ENCODE measurements around the gene PPARD. TPM values are rescaled to one million over a fixed set of nuclear protein-coding genes. Genes with fewer than 3 reads are reported as not detected.

Gene PPARD
- total RNA-seq (10 to 100 TPM in 3 of 5 donors, 1 to 10 TPM in 2; 2.6 to 34.6 (median 10.5) TPM), polyA plus RNA-seq (10 to 100 TPM; 13.8 to 33.1 (median 22.0) TPM)
- long read RNA-seq, donor 1: 0 reads
- long read RNA-seq, donor 2, partial matches to known transcripts: 6 of 8 reads
- long read RNA-seq, donor 2, other reads (novel, unspliced or antisense): 0 of 8 reads
- long read RNA-seq, donor 3: 0 reads
- long read RNA-seq, donor 4: 0 reads
- long read RNA-seq, donor 5, partial matches to known transcripts: 0 of 1 reads
- long read RNA-seq, donor 5, other reads (novel, unspliced or antisense): 0 of 1 reads
- long read RNA-seq, donor 6, transcript PPARD-203 (8 exons, 3,747 nt): major isoform, 8 of 8 reads
- long read RNA-seq, donor 6, partial matches to known transcripts: 0 of 8 reads
- long read RNA-seq, donor 6, other reads (novel, unspliced or antisense): 0 of 8 reads
- long read RNA-seq, donor 7: 0 reads
- long read RNA-seq, donor 8, partial matches to known transcripts: 7 of 8 reads
- long read RNA-seq, donor 8, other reads (novel, unspliced or antisense): 0 of 8 reads
- long read RNA-seq, donor 9, partial matches to known transcripts: 16 of 17 reads
- long read RNA-seq, donor 9, other reads (novel, unspliced or antisense): 0 of 17 reads
- long read RNA-seq, donor 10, partial matches to known transcripts: 0 of 2 reads
- long read RNA-seq, donor 10, other reads (novel, unspliced or antisense): 0 of 2 reads

DNA sequence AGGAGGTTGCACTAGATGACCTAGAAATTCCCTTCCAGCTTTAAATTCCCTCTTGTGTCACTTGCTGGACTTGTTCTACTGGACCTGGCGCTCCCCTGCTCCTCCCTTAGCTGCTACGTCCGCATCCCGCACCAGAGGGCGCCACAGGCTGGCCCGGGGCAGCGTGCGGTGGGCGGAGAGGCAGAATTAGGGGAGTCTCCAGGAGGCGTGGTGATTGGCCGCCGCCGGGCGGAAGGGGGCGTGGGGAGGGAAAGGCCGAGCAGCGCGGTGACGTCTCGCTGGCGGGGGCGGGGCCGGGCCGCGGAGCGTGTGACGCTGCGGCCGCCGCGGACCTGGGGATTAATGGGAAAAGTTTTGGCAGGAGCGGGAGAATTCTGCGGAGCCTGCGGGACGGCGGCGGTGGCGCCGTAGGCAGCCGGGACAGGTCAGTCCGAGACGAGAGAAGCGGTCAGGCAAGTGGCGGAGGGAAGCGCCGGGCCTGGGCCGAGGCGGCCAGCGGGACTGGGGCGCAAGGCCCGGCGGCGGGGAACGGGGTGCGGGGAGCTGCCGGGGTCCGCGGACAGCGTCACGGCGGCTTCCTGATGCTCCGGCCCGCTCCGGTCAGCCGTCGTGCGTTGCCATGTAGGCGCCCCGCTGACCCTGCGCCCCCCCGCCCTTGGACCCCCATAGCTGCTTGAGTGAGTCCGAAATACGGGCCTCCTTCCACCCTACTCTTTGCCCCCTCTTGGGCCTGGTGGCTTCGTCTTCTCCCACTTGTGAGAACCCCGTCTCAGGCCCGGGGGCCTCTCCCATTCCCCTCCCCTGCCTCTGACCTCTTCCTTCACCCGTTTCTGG, at the start of gene PPARD:
PPARD (plus strand) TSS at position 301 of the 834 bp plus-strand sequence. CDS start 68,530 bp downstream, outside the sequence.
- intact Hi-C loops (cut with DNase I; ENCODE audit: low total_unique reads): loop anchor here (5.0 kb wide), 1 partner anchor 110 kb away; the partner anchor contains the start of gene FANCE
- Histone ChIP-seq H3K27me3 (no peaks in the 10 kb centered on the region), H3K9me3 (no peaks in the 10 kb centered on the region), H3K36me3 (peaks cover 3 to 26% (median 17%) of the 10 kb centered on the region in 4 donors), H3K4me3 (peak within 1 kb of the TSS; percentile 71 to 91 (median 81)), H3K27ac (peak within 1 kb of the TSS; percentile 91 to 98 (median 93)), H3K4me1 (peaks cover 8 to 47% (median 34%) of the 10 kb centered on the region in 4 donors)
- DNase-seq: peak; percentile 99
- 0 to 1% (median 0%) methylated on average over 14 to 77 of the region's 77 CpGs for WGBS, 5 donors
- TF ChIP-seq, protein P1, sequence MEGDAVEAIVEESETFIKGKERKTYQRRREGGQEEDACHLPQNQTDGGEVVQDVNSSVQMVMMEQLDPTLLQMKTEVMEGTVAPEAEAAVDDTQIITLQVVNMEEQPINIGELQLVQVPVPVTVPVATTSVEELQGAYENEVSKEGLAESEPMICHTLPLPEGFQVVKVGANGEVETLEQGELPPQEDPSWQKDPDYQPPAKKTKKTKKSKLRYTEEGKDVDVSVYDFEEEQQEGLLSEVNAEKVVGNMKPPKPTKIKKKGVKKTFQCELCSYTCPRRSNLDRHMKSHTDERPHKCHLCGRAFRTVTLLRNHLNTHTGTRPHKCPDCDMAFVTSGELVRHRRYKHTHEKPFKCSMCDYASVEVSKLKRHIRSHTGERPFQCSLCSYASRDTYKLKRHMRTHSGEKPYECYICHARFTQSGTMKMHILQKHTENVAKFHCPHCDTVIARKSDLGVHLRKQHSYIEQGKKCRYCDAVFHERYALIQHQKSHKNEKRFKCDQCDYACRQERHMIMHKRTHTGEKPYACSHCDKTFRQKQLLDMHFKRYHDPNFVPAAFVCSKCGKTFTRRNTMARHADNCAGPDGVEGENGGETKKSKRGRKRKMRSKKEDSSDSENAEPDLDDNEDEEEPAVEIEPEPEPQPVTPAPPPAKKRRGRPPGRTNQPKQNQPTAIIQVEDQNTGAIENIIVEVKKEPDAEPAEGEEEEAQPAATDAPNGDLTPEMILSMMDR (IDR thresholded peaks at IDR 0.05): peak in 6 of 7 experiments; percentile 37 to 100 (median 96)
- peak; percentile 59 to 92 (median 84) for TF ChIP-seq POLR2AphosphoS5 (IDR thresholded peaks at IDR 0.05)
- TF ChIP-seq EP300 (IDR thresholded peaks at IDR 0.05): no peak
- TF ChIP-seq POLR2A (IDR thresholded peaks at IDR 0.05): no peak

DNA sequence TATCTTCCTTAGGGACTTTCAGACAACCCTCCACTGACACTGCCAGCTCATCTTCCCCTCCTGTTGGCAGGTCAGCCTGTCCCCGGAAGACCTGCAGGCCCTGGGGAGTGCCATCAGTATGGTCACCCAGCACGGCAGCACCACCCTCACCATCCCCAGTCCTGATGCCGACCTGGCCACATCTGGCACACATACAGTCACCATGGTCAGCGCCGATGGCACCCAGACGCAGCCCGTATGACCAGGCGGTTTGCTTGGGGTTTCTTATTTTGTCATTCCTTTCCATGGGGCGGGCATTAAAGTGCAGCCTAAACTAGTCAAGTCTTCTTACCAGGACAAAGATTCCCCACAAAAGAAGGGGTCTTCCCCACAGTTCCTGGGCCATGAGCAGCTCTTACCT, 48.7 kb upstream of the PPARD start:
- intact Hi-C loops (cut with DNase I; ENCODE audit: low total_unique reads): no loop called here
- Histone ChIP-seq H3K9me3 (no peaks in the 10 kb centered on the region), H3K36me3 (peaks cover 50 to 80% (median 73%) of the 10 kb centered on the region in 4 donors), H3K4me3 (no peak overlapping the region), H3K27ac (no peak overlapping the region), H3K4me1 (peaks cover 6 to 21% (median 16%) of the 10 kb centered on the region in 4 donors), H3K27me3 (no peaks in the 10 kb centered on the region)
- 86 to 92% (median 91%) methylated on average over 9 of the region's 9 CpGs for WGBS, 5 donors
- TF ChIP-seq EP300 (IDR thresholded peaks at IDR 0.05) (no peak), POLR2AphosphoS5 (IDR thresholded peaks at IDR 0.05) (no peak), POLR2A (IDR thresholded peaks at IDR 0.05) (no peak)
- DNase-seq: no peak

DNA sequence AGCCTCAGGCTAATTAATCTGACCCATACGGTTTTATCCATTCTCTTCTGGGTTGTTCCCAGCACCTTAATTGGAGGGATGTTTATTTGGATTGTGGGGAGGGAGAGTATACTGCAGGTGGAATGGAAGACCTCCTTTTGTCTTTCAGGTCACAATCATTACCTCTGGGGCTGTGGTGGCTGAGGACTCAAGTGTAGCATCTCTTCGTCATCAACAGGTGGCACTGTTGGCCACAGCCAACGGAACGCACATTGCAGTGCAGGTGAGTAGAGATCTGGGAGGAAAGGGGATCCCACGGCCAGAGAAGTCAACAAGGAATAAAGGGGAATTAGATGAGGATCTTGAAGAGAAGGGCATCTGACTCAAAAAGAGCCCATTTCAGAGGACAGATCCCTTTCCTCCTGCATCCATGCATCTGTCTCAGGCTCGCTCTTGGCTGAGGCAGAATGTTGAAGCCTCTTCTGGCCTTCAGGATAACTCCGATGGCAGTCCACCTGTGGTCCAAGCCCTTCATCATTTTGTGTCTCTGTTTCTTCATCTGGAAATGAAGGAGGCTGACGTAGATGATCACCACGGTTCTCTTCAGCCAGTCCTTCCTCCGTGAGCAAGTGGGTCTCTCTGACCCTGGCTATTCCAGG, 47.9 kb upstream of the PPARD start:
- no peak overlapping the region for H3K27ac ChIP-seq
- DNase-seq: peak; percentile 56 to 80
- intact Hi-C loops (cut with DNase I; ENCODE audit: low total_unique reads): no loop called here
- WGBS, 5 donors: 53 to 66% (median 56%) methylated on average over 10 of the region's 10 CpGs
- peaks cover 45 to 73% (median 66%) of the 10 kb centered on the region in 4 donors for H3K36me3 ChIP-seq
- TF ChIP-seq, protein P1 (IDR thresholded peaks at IDR 0.05): peak in 5 of 7 experiments; percentile 60 to 85 (median 65)
- no peak for TF ChIP-seq POLR2A (IDR thresholded peaks at IDR 0.05)
- H3K4me3 ChIP-seq: no peak overlapping the region
- no peaks in the 10 kb centered on the region for H3K27me3 ChIP-seq
- peaks cover 6 to 28% (median 21%) of the 10 kb centered on the region in 4 donors for H3K4me1 ChIP-seq
- H3K9me3 ChIP-seq: no peaks in the 10 kb centered on the region

DNA sequence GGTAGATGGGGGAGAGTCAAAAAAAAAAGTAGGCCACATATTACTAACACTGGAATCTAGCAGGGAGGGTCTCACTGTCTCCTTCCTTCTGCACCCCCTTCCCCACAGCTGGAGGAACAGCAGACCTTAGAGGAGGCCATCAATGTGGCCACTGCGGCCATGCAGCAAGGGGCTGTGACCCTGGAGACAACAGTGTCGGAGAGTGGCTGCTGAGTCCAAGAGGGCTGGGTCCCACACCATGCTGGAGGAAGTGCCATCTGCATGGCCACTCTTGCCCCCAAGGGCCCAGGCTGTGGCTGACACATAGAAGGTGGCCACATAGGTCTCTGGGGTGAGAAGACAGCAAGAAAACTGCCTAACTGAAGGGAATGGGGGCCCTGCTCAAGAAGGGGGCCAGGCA, 47.3 kb upstream of the PPARD start:
- H3K36me3 ChIP-seq: peaks cover 41 to 67% (median 59%) of the 10 kb centered on the region in 4 donors
- H3K27ac ChIP-seq: no peak overlapping the region
- intact Hi-C loops (cut with DNase I; ENCODE audit: low total_unique reads): loop anchor here (5.0 kb wide), 1 partner anchor 157 kb away; the partner anchor contains the start of gene FANCE
- no peak overlapping the region for H3K4me3 ChIP-seq
- peaks cover 6 to 34% (median 26%) of the 10 kb centered on the region in 4 donors for H3K4me1 ChIP-seq
- H3K9me3 ChIP-seq: no peaks in the 10 kb centered on the region
- no peaks in the 10 kb centered on the region for H3K27me3 ChIP-seq
- TF ChIP-seq POLR2AphosphoS5 (IDR thresholded peaks at IDR 0.05): no peak
- TF ChIP-seq POLR2A (IDR thresholded peaks at IDR 0.05): no peak
- TF ChIP-seq EP300 (IDR thresholded peaks at IDR 0.05): no peak
- TF ChIP-seq, protein P1 (IDR thresholded peaks at IDR 0.05): no peak
- DNase-seq: no peak
- 89 to 98% (median 95%) methylated on average over 2 of the region's 2 CpGs for WGBS, 5 donors
